ENCODE measurements around the gene HYLS1.
"Not testable (repeated sequence)": the region's sequence is repeated elsewhere in the genome, so short reads cannot be mapped to it uniquely, and the experiment has no call there.

DNA sequence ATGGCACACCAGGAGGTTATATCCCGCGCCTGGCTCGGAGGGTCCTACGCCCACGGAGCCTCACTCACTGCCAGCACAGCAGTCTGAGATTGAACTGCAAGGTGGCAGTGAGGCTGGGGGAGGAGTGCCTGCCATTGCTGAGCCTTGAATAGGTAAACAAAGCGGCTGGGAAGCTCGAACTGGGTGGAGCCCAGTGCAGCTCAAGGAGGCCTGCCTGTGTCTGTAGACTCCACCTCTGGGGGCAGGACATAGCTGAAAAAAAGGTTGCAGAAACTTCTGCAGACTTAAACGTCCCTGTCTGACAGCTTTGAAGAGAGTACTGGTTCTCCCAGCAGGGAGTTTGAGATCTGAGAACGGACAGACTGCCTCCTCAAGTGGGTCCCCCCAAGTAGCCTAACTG is 29.8 kb upstream of the HYLS1 start:
- not testable (repeated sequence) for TF ChIP-seq TCF4 (CRISPR knock-in tag; IDR thresholded peaks at IDR 0.05; ENCODE audit: borderline replicate concordance); ZFP3 (CRISPR knock-in tag; IDR thresholded peaks at IDR 0.05); ISL1 (CRISPR knock-in tag; IDR thresholded peaks at IDR 0.05); SNAI2 (CRISPR knock-in tag; IDR thresholded peaks at IDR 0.05); ARNTL (CRISPR knock-in tag; IDR thresholded peaks at IDR 0.05; ENCODE audit: borderline replicate concordance, low read depth); ZNF70 (CRISPR knock-in tag; IDR thresholded peaks at IDR 0.05); BACH2 (CRISPR knock-in tag; IDR thresholded peaks at IDR 0.05; ENCODE audit: borderline replicate concordance); ZNF565 (CRISPR knock-in tag; conservative IDR thresholded peaks at IDR 0.05; ENCODE audit: low read depth); ZNF8 (CRISPR knock-in tag; IDR thresholded peaks at IDR 0.05); ZFP30 (CRISPR knock-in tag; IDR thresholded peaks at IDR 0.05)
- TF ChIP-seq, protein P1, sequence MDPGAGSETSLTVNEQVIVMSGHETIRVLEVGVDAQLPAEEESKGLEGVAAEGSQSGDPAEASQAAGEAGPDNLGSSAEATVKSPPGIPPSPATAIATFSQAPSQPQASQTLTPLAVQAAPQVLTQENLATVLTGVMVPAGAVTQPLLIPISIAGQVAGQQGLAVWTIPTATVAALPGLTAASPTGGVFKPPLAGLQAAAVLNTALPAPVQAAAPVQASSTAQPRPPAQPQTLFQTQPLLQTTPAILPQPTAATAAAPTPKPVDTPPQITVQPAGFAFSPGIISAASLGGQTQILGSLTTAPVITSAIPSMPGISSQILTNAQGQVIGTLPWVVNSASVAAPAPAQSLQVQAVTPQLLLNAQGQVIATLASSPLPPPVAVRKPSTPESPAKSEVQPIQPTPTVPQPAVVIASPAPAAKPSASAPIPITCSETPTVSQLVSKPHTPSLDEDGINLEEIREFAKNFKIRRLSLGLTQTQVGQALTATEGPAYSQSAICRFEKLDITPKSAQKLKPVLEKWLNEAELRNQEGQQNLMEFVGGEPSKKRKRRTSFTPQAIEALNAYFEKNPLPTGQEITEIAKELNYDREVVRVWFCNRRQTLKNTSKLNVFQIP (CRISPR knock-in tag; IDR thresholded peaks at IDR 0.05; ENCODE audit: borderline replicate concordance, low read depth): not testable (repeated sequence)
- TF ChIP-seq, protein P2, sequence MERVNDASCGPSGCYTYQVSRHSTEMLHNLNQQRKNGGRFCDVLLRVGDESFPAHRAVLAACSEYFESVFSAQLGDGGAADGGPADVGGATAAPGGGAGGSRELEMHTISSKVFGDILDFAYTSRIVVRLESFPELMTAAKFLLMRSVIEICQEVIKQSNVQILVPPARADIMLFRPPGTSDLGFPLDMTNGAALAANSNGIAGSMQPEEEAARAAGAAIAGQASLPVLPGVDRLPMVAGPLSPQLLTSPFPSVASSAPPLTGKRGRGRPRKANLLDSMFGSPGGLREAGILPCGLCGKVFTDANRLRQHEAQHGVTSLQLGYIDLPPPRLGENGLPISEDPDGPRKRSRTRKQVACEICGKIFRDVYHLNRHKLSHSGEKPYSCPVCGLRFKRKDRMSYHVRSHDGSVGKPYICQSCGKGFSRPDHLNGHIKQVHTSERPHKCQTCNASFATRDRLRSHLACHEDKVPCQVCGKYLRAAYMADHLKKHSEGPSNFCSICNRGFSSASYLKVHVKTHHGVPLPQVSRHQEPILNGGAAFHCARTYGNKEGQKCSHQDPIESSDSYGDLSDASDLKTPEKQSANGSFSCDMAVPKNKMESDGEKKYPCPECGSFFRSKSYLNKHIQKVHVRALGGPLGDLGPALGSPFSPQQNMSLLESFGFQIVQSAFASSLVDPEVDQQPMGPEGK (CRISPR knock-in tag; IDR thresholded peaks at IDR 0.05; ENCODE audit: borderline replicate concordance): not testable (repeated sequence)

All from SK-N-SH treated with all-trans-retinoic acid at 6 μM for 48 hours (cell line).